ENCODE measurements around the gene FGF7.

- TF ChIP-seq POLR2A (IDR thresholded peaks at IDR 0.05; ENCODE audit: low read depth, low read length), result no peak
- no peak for TF ChIP-seq POU2F2 (IDR thresholded peaks at IDR 0.05; ENCODE audit: low read depth, low read length)
Observed at GRCh38 chr15:49467746-49468480, 44.9 kb downstream of the FGF7 start.

Measured in GM12891 (cell line).